ENCODE results near the gene CES5A. TPM values are rescaled to one million over a fixed set of nuclear protein-coding genes. Genes with fewer than 3 reads are reported as not detected.

The CES5A gene
- total and polyA plus RNA-seq, 2 of the 8 experiments (the other 6 are each of a cell fraction or from before 2014, with no cell fraction given): not detected

DNA sequence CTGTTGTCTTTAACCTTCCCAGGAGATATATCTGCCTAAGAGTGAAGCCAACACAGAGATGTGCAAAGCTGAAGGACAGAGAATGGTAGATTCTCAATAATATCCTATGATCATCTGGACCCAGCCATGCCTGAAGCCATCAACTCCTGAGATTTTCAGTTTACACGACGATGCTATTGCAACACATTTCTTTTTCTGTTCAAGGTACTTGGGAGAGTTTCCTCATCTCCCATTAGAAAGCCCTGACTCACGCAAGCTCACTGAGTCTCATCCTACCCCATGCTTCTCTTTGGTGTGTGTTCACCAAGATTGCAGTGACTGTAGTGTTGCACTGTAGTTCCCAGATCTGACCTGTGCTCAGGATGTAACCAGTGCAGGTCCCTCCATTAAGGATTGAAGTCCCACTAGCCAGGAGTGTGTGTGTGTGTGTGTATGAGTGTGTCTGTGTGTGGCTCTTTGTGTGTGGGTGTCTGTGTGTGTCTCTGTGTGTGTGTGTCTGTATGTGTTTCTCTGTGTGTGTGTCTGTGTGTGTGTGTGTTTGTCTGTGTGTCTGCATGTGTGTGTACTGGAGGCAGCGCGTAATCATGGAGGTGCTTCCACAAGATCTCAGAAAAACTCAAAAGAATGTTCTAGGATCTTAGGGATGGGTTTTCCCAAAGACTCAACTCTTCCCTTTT lies 57.8 kb downstream of the CES5A start:
- FAIRE-seq: no peak
- Histone ChIP-seq H3K4me3 (ENCODE audit: extremely low read depth in 1 of 4, insufficient read depth in 2 of 4, low read depth in 3 of 4, low read length in 4 of 4) (no peak overlapping the region), H2BK20ac (ENCODE audit: low read length) (0 out of 2 replicates have a peak overlapping the region, but pooled peaks have one; percentile 32), H3K79me1 (ENCODE audit: low read depth, low read length) (no peaks in the 10 kb centered on the region), H2BK12ac (ENCODE audit: low read depth, low read length) (no peak overlapping the region), H3K36me3 (ENCODE audit: control insufficient read depth in 2 of 4, insufficient read depth in 4 of 4, low read length in 3 of 4) (no peaks in the 10 kb centered on the region), H4K20me1 (replicated peaks in 1 of 2; ENCODE audit: control insufficient read depth in 1 of 2, insufficient read depth in 2 of 2, low read length in 2 of 2) (no peaks in the 10 kb centered on the region), H3K4me1 (replicated peaks in 1 of 4; ENCODE audit: control insufficient read depth in 3 of 4, insufficient read depth in 4 of 4, low read length in 3 of 4) (no peaks in the 10 kb centered on the region), H3K18ac (ENCODE audit: extremely low read depth, low read length) (no peak overlapping the region), H3K9me3 (ENCODE audit: insufficient read depth in 2 of 2, low read depth in 1 of 2, low read length in 1 of 2) (no peaks in the 10 kb centered on the region), H3K27ac (ENCODE audit: low read depth, low read length) (no peak overlapping the region), H3K23ac (ENCODE audit: insufficient read length) (no peak overlapping the region), H2AFZ (ENCODE audit: low read length) (no peak overlapping the region), H3K14ac (ENCODE audit: insufficient read length) (no peak overlapping the region), H2BK15ac (ENCODE audit: low read length) (0 out of 2 replicates have a peak overlapping the region, but pooled peaks have one; percentile 46), H2AK5ac (ENCODE audit: low read depth, low read length) (no peak overlapping the region; the same call in 1 of the 2 replicates), H3K27me3 (replicated peaks in 1 of 4; ENCODE audit: control insufficient read depth in 3 of 4, extremely low read depth in 1 of 4, insufficient read depth in 3 of 4, low read length in 3 of 4) (no peaks in the 10 kb centered on the region), H3K4me2 (ENCODE audit: insufficient read depth in 1 of 2, low read depth in 2 of 2, low read length in 2 of 2) (no peak overlapping the region), H2BK120ac (replicated peaks; ENCODE audit: low read depth, low read length) (no peak overlapping the region), H3K9ac (replicated peaks in 1 of 4; ENCODE audit: extremely low read depth in 1 of 4, low read depth in 3 of 4, low read length in 3 of 4) (no peak overlapping the region), H4K91ac (replicated peaks; ENCODE audit: insufficient read length, low read length) (no peak overlapping the region), H3K23me2 (ENCODE audit: low read depth, low read length) (no peaks in the 10 kb centered on the region; the same call in 1 of the 2 replicates), H3K4ac (replicated peaks; ENCODE audit: insufficient read length, low read depth, low read length) (no peak overlapping the region), H4K8ac (ENCODE audit: extremely low read depth, insufficient read depth, low read length) (no peak overlapping the region), H3K56ac (replicated peaks; ENCODE audit: insufficient read length, low read depth, low read length) (no peak overlapping the region), H4K5ac (ENCODE audit: insufficient read length, low read depth, low read length) (no peak overlapping the region), H2BK5ac (ENCODE audit: low read depth, low read length) (no peak overlapping the region), H3K79me2 (ENCODE audit: control insufficient read depth in 1 of 2, insufficient read depth in 2 of 2, low read length in 2 of 2) (no peaks in the 10 kb centered on the region)
- DNase-seq (ENCODE audit: low read depth in 1 of 2, low spot score in 2 of 2): no peak
- POLR2A ChIA-PET (ENCODE audit: partially characterized antibody): no interaction called here
- WGBS, 2 experiments (ENCODE audit: extremely low coverage in 1 of 2, insufficient coverage in 1 of 2, insufficient read length in 1 of 2, insufficient replicate concordance in 2 of 2, low coverage in 1 of 2, low lambda C conversion rate in 2 of 2, missing lambda C conversion rate in 1 of 2): 89% methylated on average over 5 of the region's 5 CpGs; no CpG with 5 or more reads in 1 of the 2 experiments
- TF ChIP-seq ASH2L (IDR thresholded peaks at IDR 0.05; ENCODE audit: low read length): no peak
- TF ChIP-seq KDM1A (IDR thresholded peaks at IDR 0.05; ENCODE audit: borderline replicate concordance, low read length): no peak
- no peak for TF ChIP-seq SP2 (IDR thresholded peaks at IDR 0.05; ENCODE audit: low read length)
- TF ChIP-seq TBP (IDR thresholded peaks at IDR 0.05; ENCODE audit: low read depth, low read length): no peak
- no peak for TF ChIP-seq KDM5A (IDR thresholded peaks at IDR 0.05; ENCODE audit: low read length)
- no peak for TF ChIP-seq SIN3A (conservative IDR thresholded peaks at IDR 0.05 in 1 of 2, IDR thresholded peaks at IDR 0.05 in 1 of 2; ENCODE audit: low read depth in 1 of 2, low read length in 2 of 2)
- TF ChIP-seq CHD2 (IDR thresholded peaks at IDR 0.05; ENCODE audit: low read length): no peak
- no peak for TF ChIP-seq CBX8 (IDR thresholded peaks at IDR 0.05; ENCODE audit: borderline replicate concordance, low read depth, low read length)
- TF ChIP-seq CTBP2 (IDR thresholded peaks at IDR 0.05; ENCODE audit: borderline replicate concordance, insufficient read depth, insufficient read length, low read length): no peak
- TF ChIP-seq CREB1 (IDR thresholded peaks at IDR 0.05): no peak
- no peak for TF ChIP-seq RNF2 (IDR thresholded peaks at IDR 0.05; ENCODE audit: borderline replicate concordance, low read depth, low read length, missing control alignments, poor library complexity, severe bottlenecking)
- CTCF ChIA-PET (ENCODE audit: partially characterized antibody): interaction anchor here (0.8 to 1.1 kb wide), 2 partner anchors 29 to 501 kb away, joined by 3 to 5 read pairs; no protein-coding TSS in a partner anchor

All from H1 (cell line).